SK-N-SH treated with all-trans-retinoic acid at 6 μM for 48 hours (cell line): Measurements from ENCODE around the gene RIPOR3.

Source experiments
- ATAC-seq: fragments of 200-7000 bp; cut with Tn5 transposase; 3 replicates; pipeline ENCODE4 v1.9.1; 2020; ENCODE audit warnings: mild to moderate bottlenecking, moderate library complexity
- BACH2 ChIP-seq: fragments of 250-450 bp; sonication (Bioruptor Pico); IDR thresholded peaks from 2 replicates; pipeline ENCODE4 v1.9.0; 2021; ENCODE audit warnings: mild to moderate bottlenecking, borderline replicate concordance
- CREB5 ChIP-seq: fragments of 250-450 bp; sonication (Bioruptor Pico); IDR thresholded peaks from 2 replicates; pipeline ENCODE4 v1.5.1; 2020; ENCODE audit warnings: low read depth, mild to moderate bottlenecking, moderate library complexity
- CSDC2 ChIP-seq: fragments of 250-450 bp; sonication (Bioruptor Pico); IDR thresholded peaks from 2 replicates; pipeline ENCODE4 v1.5.0; 2020; ENCODE audit warnings: mild to moderate bottlenecking, moderate library complexity
- ESRRG ChIP-seq: fragments of 250-450 bp; sonication (Bioruptor Pico); IDR thresholded peaks from 2 replicates; pipeline ENCODE4 v1.6.1; 2021; ENCODE audit warnings: mild to moderate bottlenecking
- GLIS3 ChIP-seq: fragments of 250-450 bp; sonication (Bioruptor Pico); IDR thresholded peaks from 2 replicates; pipeline ENCODE4 v1.5.0; 2020; ENCODE audit warnings: mild to moderate bottlenecking, moderate library complexity
- ISL1 ChIP-seq: fragments of 250-450 bp; sonication (Bioruptor Pico); IDR thresholded peaks from 2 replicates; pipeline ENCODE4 v2.1.2; 2022; ENCODE audit warnings: mild to moderate bottlenecking, moderate library complexity
- OSR1 ChIP-seq: fragments of 250-450 bp; sonication (Bioruptor Pico); IDR thresholded peaks from 2 replicates; pipeline ENCODE4 v1.8.0; 2022; ENCODE audit warnings: moderate library complexity, mild to moderate bottlenecking, inconsistent platforms
- PPARA ChIP-seq: fragments of 250-450 bp; sonication (Bioruptor Pico); IDR thresholded peaks from 2 replicates; pipeline ENCODE4 v1.5.0; 2020; ENCODE audit warnings: mild to moderate bottlenecking, borderline replicate concordance
- RARB ChIP-seq: fragments of 250-450 bp; sonication (Bioruptor Pico); IDR thresholded peaks from 2 replicates; pipeline ENCODE4 v1.8.0; 2021; ENCODE audit warnings: mild to moderate bottlenecking, moderate library complexity
- SNAI2 ChIP-seq: fragments of 250-450 bp; sonication (Bioruptor Pico); IDR thresholded peaks from 2 replicates; pipeline ENCODE4 v1.5.0; 2020; ENCODE audit warnings: mild to moderate bottlenecking, moderate library complexity
- TCF4 ChIP-seq: fragments of 250-450 bp; sonication (Bioruptor Pico); IDR thresholded peaks from 2 replicates; pipeline ENCODE4 v1.8.0; 2021; ENCODE audit warnings: mild to moderate bottlenecking, moderate library complexity, borderline replicate concordance
- TOX ChIP-seq: fragments of 250-450 bp; sonication (Bioruptor Pico); IDR thresholded peaks from 2 replicates; pipeline ENCODE4 v1.8.0; 2021; ENCODE audit warnings: mild to moderate bottlenecking, moderate library complexity, borderline replicate concordance
- TSHZ2 ChIP-seq: fragments of 250-450 bp; sonication (Bioruptor Pico); IDR thresholded peaks from 2 replicates; pipeline ENCODE4 v1.5.0; 2020; ENCODE audit warnings: mild to moderate bottlenecking, moderate library complexity
- ZC3H10 ChIP-seq: fragments of 250-450 bp; sonication (Bioruptor Pico); IDR thresholded peaks from 2 replicates; pipeline ENCODE4 v1.5.1; 2021; ENCODE audit warnings: mild to moderate bottlenecking, moderate library complexity
- ZFP3 ChIP-seq: fragments of 250-450 bp; sonication (Bioruptor Pico); IDR thresholded peaks from 2 replicates; pipeline ENCODE4 v1.5.0; 2020; ENCODE audit warnings: mild to moderate bottlenecking, moderate library complexity
- ZFP30 ChIP-seq: fragments of 450-650 bp; formaldehyde crosslinking; IDR thresholded peaks from 2 replicates; pipeline ENCODE4 v1.5.0; 2022; ENCODE audit warnings: mild to moderate bottlenecking, moderate library complexity
- ZNF565 ChIP-seq: fragments of 450-650 bp; formaldehyde crosslinking; conservative IDR thresholded peaks from 2 replicates; pipeline ENCODE4 v1.5.0; 2020; ENCODE audit warnings: low read depth, mild to moderate bottlenecking, moderate library complexity
- ZNF70 ChIP-seq: fragments of 450-650 bp; formaldehyde crosslinking; IDR thresholded peaks from 2 replicates; pipeline ENCODE4 v1.5.0; 2020; ENCODE audit warnings: mild to moderate bottlenecking, moderate library complexity
- ZNF8 ChIP-seq: fragments of 450-650 bp; formaldehyde crosslinking; IDR thresholded peaks from 2 replicates; pipeline ENCODE4 v1.5.0; 2020; ENCODE audit warnings: mild to moderate bottlenecking, moderate library complexity
- TF ChIP-seq, protein P1 (sequence below): fragments of 250-450 bp; sonication (Bioruptor Pico); IDR thresholded peaks from 2 replicates; pipeline ENCODE4 v1.5.1; 2021; ENCODE audit warnings: mild to moderate bottlenecking, moderate library complexity
- TF ChIP-seq, protein P2 (sequence below): fragments of 250-450 bp; sonication (Bioruptor Pico); IDR thresholded peaks from 2 replicates; pipeline ENCODE4 v1.8.0; 2020; ENCODE audit warnings: mild to moderate bottlenecking, moderate library complexity, borderline replicate concordance

Gene RIPOR3

GRCh38 chr20:50692552-50692933, 1.2 kb upstream of the RIPOR3 start:
- no peak for TF ChIP-seq CSDC2 (CRISPR knock-in tag)
- TF ChIP-seq TSHZ2 (CRISPR knock-in tag) = no peak
- no peak for TF ChIP-seq ZC3H10 (CRISPR knock-in tag)
- TF ChIP-seq TOX (CRISPR knock-in tag) = no peak
- TF ChIP-seq, protein P1, sequence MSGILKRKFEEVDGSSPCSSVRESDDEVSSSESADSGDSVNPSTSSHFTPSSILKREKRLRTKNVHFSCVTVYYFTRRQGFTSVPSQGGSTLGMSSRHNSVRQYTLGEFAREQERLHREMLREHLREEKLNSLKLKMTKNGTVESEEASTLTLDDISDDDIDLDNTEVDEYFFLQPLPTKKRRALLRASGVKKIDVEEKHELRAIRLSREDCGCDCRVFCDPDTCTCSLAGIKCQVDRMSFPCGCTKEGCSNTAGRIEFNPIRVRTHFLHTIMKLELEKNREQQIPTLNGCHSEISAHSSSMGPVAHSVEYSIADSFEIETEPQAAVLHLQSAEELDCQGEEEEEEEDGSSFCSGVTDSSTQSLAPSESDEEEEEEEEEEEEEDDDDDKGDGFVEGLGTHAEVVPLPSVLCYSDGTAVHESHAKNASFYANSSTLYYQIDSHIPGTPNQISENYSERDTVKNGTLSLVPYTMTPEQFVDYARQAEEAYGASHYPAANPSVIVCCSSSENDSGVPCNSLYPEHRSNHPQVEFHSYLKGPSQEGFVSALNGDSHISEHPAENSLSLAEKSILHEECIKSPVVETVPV (CRISPR knock-in tag) = no peak
- TF ChIP-seq BACH2 (CRISPR knock-in tag) = no peak
- TF ChIP-seq ESRRG = no peak
- TF ChIP-seq ZNF8 (CRISPR knock-in tag) = no peak
- TF ChIP-seq, protein P2, sequence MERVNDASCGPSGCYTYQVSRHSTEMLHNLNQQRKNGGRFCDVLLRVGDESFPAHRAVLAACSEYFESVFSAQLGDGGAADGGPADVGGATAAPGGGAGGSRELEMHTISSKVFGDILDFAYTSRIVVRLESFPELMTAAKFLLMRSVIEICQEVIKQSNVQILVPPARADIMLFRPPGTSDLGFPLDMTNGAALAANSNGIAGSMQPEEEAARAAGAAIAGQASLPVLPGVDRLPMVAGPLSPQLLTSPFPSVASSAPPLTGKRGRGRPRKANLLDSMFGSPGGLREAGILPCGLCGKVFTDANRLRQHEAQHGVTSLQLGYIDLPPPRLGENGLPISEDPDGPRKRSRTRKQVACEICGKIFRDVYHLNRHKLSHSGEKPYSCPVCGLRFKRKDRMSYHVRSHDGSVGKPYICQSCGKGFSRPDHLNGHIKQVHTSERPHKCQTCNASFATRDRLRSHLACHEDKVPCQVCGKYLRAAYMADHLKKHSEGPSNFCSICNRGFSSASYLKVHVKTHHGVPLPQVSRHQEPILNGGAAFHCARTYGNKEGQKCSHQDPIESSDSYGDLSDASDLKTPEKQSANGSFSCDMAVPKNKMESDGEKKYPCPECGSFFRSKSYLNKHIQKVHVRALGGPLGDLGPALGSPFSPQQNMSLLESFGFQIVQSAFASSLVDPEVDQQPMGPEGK (CRISPR knock-in tag) = no peak
- TF ChIP-seq ZNF565 (CRISPR knock-in tag) = no peak
- no peak for TF ChIP-seq ZFP30 (CRISPR knock-in tag)
- no peak for TF ChIP-seq ZNF70 (CRISPR knock-in tag)
- TF ChIP-seq ISL1 = no peak
- ATAC-seq = no peak

DNA sequence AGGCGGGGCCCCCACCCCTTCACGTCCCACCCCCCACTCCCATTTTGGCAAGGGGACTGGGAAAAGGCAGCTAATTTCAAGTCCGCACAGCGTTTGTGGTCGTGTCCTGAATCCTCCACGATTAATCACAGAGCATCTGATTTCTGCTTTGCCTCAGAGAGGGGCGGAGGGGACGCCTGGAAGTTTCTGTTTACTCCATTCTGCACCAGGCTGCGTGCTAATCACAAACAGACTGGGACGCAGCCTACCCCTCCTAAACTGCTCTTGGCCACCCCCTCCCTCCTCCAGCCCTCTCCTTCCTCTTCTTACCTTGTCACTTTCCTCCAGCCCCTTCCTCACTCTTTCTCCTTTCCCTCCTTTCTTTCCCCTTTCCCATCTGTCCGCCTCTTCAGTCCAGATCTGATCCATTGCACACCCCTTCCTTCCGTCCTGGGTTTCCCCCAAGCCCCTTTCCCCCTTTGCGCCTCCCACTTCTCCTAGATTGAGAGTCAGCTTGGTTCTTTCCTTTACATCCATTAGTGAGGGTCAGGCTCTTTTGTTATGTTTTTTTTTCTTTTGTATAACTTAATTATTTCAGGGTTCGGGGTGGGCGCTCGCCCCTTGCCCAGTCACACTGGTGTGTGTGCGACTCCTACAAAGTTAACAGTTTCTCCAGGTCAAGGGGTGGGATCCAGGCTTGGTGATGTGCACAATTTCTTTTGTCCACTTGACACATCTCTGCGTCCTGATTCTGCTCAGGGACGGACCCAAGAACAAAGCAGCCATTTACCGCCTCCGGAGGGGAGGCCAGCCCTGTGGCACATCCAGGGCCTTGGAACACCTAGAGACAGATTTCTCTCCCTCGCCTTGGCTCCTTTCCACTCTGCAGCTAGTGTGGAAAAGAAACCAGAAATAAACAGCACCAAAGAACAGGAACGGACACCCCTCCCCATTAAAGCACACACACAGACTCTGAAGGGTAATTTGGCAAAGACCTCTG, 520 bp upstream of the RIPOR3 start:
- peak; percentile 87 for ATAC-seq
- TF ChIP-seq ZNF8 (CRISPR knock-in tag) (peak; percentile 56; the same call in 1 of the 2 replicates), SNAI2 (CRISPR knock-in tag) (no peak), GLIS3 (CRISPR knock-in tag) (no peak), OSR1 (CRISPR knock-in tag) (no peak), ZNF565 (CRISPR knock-in tag) (no peak)

GRCh38 chr20:50689864-50690649, 1.3 kb downstream of the RIPOR3 start:
- TF ChIP-seq TCF4 (CRISPR knock-in tag) (peak; percentile 67; the same call in 1 of the 2 replicates), ISL1 (no peak)
- ATAC-seq = no peak

- no peak for ATAC-seq
- TF ChIP-seq BACH2 (CRISPR knock-in tag) = no peak
- TF ChIP-seq ZNF8 (CRISPR knock-in tag) = no peak
- no peak for TF ChIP-seq ZFP30 (CRISPR knock-in tag)
- no peak for TF ChIP-seq CSDC2 (CRISPR knock-in tag)
- TF ChIP-seq, protein P2 (CRISPR knock-in tag) = no peak
- TF ChIP-seq PPARA (CRISPR knock-in tag) = no peak
- TF ChIP-seq SNAI2 (CRISPR knock-in tag) = no peak
- TF ChIP-seq RARB = no peak
- TF ChIP-seq TCF4 (CRISPR knock-in tag) = no peak
- no peak for TF ChIP-seq ZNF70 (CRISPR knock-in tag)
- TF ChIP-seq, protein P1 (CRISPR knock-in tag) = no peak
- TF ChIP-seq GLIS3 (CRISPR knock-in tag) = no peak
- TF ChIP-seq CREB5 = no peak
- no peak for TF ChIP-seq ZC3H10 (CRISPR knock-in tag)
- TF ChIP-seq ZFP3 (CRISPR knock-in tag) = no peak
These were observed 2.9 kb downstream of the RIPOR3 start for GRCh38 chr20:50688256-50688975.
